Right lobe of liver (tissue), 4 donors: ENCODE results near the gene TRIO.

Experiments used
- POLR2A ChIP-seq: fragments of 450-650 bp; IDR thresholded peaks from one replicate; pipeline ENCODE4 v1.6.1; 2017; ENCODE audit warnings: antibody characterized with exemption, mild to moderate bottlenecking
- TF ChIP-seq, protein P1 (sequence below), 4 donors: fragments of 200-600 bp in 3 of 4; fragments of 450-650 bp in 1 of 4; IDR thresholded peaks; one replicate each; pipeline versions ENCODE4 v1.5.1 to v1.8.0; 2016 to 2022; ENCODE audit warnings: antibody characterized with exemption in 4 of 4, mild to moderate bottlenecking in 2 of 4
- donor health status: DM: no; HTN: no; CAD: no.
- donor health status: DM: no; HTN: no; CAD: no.
- donor health status: DM: no; HTN: yes; CAD: no.

DNA sequence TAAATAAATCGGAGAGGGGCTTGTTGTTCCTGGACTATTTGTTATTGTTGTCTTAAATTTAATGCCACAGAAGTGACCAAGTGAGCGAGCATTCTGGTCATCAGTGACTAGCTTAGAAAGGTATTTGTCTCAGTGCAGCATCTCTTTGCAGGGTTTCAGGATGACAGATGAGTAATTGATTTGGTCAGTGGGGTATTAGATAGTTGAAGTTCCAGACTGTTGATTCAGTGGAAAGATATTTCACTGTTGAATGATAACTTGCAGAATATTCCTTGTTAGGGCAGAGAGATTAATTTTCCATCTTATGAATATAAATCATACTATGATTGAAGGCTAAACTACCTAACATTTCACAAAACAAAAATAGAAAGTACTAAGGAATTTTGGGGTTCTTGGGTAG lies 122.4 kb downstream of the TRIO start:
- TF ChIP-seq POLR2A, result no peak
- TF ChIP-seq, protein P1, sequence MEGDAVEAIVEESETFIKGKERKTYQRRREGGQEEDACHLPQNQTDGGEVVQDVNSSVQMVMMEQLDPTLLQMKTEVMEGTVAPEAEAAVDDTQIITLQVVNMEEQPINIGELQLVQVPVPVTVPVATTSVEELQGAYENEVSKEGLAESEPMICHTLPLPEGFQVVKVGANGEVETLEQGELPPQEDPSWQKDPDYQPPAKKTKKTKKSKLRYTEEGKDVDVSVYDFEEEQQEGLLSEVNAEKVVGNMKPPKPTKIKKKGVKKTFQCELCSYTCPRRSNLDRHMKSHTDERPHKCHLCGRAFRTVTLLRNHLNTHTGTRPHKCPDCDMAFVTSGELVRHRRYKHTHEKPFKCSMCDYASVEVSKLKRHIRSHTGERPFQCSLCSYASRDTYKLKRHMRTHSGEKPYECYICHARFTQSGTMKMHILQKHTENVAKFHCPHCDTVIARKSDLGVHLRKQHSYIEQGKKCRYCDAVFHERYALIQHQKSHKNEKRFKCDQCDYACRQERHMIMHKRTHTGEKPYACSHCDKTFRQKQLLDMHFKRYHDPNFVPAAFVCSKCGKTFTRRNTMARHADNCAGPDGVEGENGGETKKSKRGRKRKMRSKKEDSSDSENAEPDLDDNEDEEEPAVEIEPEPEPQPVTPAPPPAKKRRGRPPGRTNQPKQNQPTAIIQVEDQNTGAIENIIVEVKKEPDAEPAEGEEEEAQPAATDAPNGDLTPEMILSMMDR (IDR thresholded peaks at IDR 0.05), result no peak
